DOHH2 (cell line): ENCODE results near the gene CFTR.

Source experiments
- CTCF ChIP-seq: fragments of 200-600 bp; sonication (generic); IDR thresholded peaks from one replicate; pipeline ENCODE4 v1.5.1; 2014; ENCODE audit warnings: antibody characterized with exemption, mild to moderate bottlenecking, low read depth, low read length; ENCODE audit not compliant: poor library complexity, severe bottlenecking
- EZH2phosphoT487 ChIP-seq: fragments of 200-600 bp; sonication (generic); IDR thresholded peaks from 2 replicates; pipeline ENCODE4 v1.6.1; 2017; ENCODE audit warnings: borderline replicate concordance, mild to moderate bottlenecking, antibody characterized with exemption, low read length, moderate library complexity, mixed read lengths

- TF ChIP-seq CTCF: no peak
- TF ChIP-seq EZH2phosphoT487: no peak
Measured at GRCh38 chr7:117692338-117692737, 212.5 kb downstream of the CFTR start.
